ENCODE data around the gene KIF26B. TPM values are rescaled to one million over a fixed set of nuclear protein-coding genes. Genes with fewer than 3 reads are reported as not detected.

KIF26B gene
- total and polyA plus RNA-seq, 2 of the 4 experiments (the other 2 are of a cell fraction): 0.53 to 0.54 TPM

GRCh38 chr1:245142171-245142798 lies 12.5 kb upstream of the KIF26B start:
- no peak overlapping the region for H2AK9ac ChIP-seq (replicated peaks; ENCODE audit: low read depth, low read length, poor library complexity)
- no peak overlapping the region for H3K18ac ChIP-seq (ENCODE audit: low read depth, low read length)
- H3K27me3 ChIP-seq (ENCODE audit: control insufficient read depth, insufficient read depth, low read length): peaks cover 19% of the 10 kb centered on the region
- H4K91ac ChIP-seq (ENCODE audit: insufficient read depth, low read depth, low read length): no peak overlapping the region
- H3K36me3 ChIP-seq (ENCODE audit: control insufficient read depth, insufficient read depth, low read length): no peaks in the 10 kb centered on the region
- POLR2A ChIA-PET (ENCODE audit: unreplicated experiment): no interaction called here
- no peak overlapping the region for H2BK20ac ChIP-seq (ENCODE audit: low read depth, low read length)
- no peak overlapping the region for H2BK15ac ChIP-seq (ENCODE audit: low read depth, low read length)
- intact Hi-C loops (cut with micrococcal nuclease): no loop called here
- no TSS peak for BruUV-seq (replicated peaks)
- in situ Hi-C loops (cut with MboI; ENCODE audit: low sequenced_read_pairs): no loop called here
- no peak overlapping the region for H3K14ac ChIP-seq (replicated peaks; ENCODE audit: low read depth, low read length)
- H3K27ac ChIP-seq (ENCODE audit: insufficient read depth, low read length): no peak overlapping the region
- no peak overlapping the region for H3K23ac ChIP-seq (ENCODE audit: low read depth, low read length)
- no peaks in the 10 kb centered on the region for H3K4me1 ChIP-seq (ENCODE audit: control insufficient read depth, insufficient read depth, low read length)
- no peak overlapping the region for H2AFZ ChIP-seq (replicated peaks; ENCODE audit: low read length, poor library complexity)
- TF ChIP-seq MAZ (IDR thresholded peaks at IDR 0.05; ENCODE audit: borderline replicate concordance, low read depth, low read length) (no peak), MAFK (IDR thresholded peaks at IDR 0.05; ENCODE audit: low read depth, low read length) (no peak), RAD21 (IDR thresholded peaks at IDR 0.05; ENCODE audit: low read length) (no peak), FOS (IDR thresholded peaks at IDR 0.05; ENCODE audit: low read depth, low read length) (no peak), POLR2A (IDR thresholded peaks at IDR 0.05; ENCODE audit: low read depth, low read length) (no peak), CEBPB (IDR thresholded peaks at IDR 0.05; ENCODE audit: low read depth, low read length) (no peak), NFE2L2 (IDR thresholded peaks at IDR 0.05; ENCODE audit: low read depth, low read length) (no peak), CHD1 (IDR thresholded peaks at IDR 0.05; ENCODE audit: low read depth, low read length) (no peak)
- H3K79me1 ChIP-seq (ENCODE audit: low read depth in 1 of 2, low read length in 2 of 2): no peaks in the 10 kb centered on the region
- CTCF ChIA-PET: interaction anchor here (2.1 kb wide), 1 partner anchor 11 kb away, joined by 7 read pairs; no protein-coding TSS in a partner anchor
- no peak overlapping the region for H3K4me2 ChIP-seq (ENCODE audit: low read depth, low read length)
- H2BK120ac ChIP-seq (ENCODE audit: low read depth, low read length): no peak overlapping the region
- ATAC-seq (ENCODE audit: low read depth) (no peak), DNase-seq (no peak)
- H2AK5ac ChIP-seq (ENCODE audit: low read depth, low read length): no peak overlapping the region; the same call in 1 of the 2 replicates
- H3K4me3 ChIP-seq (ENCODE audit: insufficient read depth, low read depth, low read length): no peak overlapping the region
- H3K9me1 ChIP-seq (ENCODE audit: insufficient read depth, low read length): peaks cover 8% of the 10 kb centered on the region; the same call in 1 of the 2 replicates
- H3K9me3 ChIP-seq (ENCODE audit: control insufficient read depth, insufficient read depth, low read length): no peaks in the 10 kb centered on the region
- no peak overlapping the region for H2BK5ac ChIP-seq (ENCODE audit: low read depth, low read length, poor library complexity, severe bottlenecking)
- no peak overlapping the region for H4K8ac ChIP-seq (ENCODE audit: low read depth in 2 of 2, low read length in 2 of 2)
- WGBS, 2 experiments (ENCODE audit: extremely low coverage in 2 of 2, insufficient read length in 1 of 2): 92% methylated on average over 14 of the region's 18 CpGs; no CpG with 5 or more reads in 1 of the 2 experiments
- H4K20me1 ChIP-seq (ENCODE audit: insufficient read depth, low read length): no peaks in the 10 kb centered on the region
- no peak overlapping the region for H3K56ac ChIP-seq (ENCODE audit: extremely low read depth, insufficient read depth, low read length)
- no peak overlapping the region for H4K5ac ChIP-seq (ENCODE audit: low read depth, low read length)
- no peak overlapping the region for H3K9ac ChIP-seq (ENCODE audit: low read depth, low read length)
- no peak overlapping the region for H3K4ac ChIP-seq (ENCODE audit: low read depth, low read length)
- dilution Hi-C loops (cut with HindIII; ENCODE audit: low sequenced_read_pairs, unreplicated experiment): no loop called here

Measured in IMR-90 (cell line).